GM18507 (cell line): ENCODE measurements around the gene SKA1.

Source experiments
- DNase-seq: peaks from one replicate; pipeline ENCODE4 v3.0.0; 2011; ENCODE audit warnings: low read depth; ENCODE audit not compliant: insufficient read length; ENCODE audit errors: extremely low spot score
- FAIRE-seq: peaks from 2 replicates; lab custom pipeline; 2011; peaks lifted over from hg19 to GRCh38; lab: Jason Lieb, UNC

SKA1 gene, protein sequence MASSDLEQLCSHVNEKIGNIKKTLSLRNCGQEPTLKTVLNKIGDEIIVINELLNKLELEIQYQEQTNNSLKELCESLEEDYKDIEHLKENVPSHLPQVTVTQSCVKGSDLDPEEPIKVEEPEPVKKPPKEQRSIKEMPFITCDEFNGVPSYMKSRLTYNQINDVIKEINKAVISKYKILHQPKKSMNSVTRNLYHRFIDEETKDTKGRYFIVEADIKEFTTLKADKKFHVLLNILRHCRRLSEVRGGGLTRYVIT

DNA sequence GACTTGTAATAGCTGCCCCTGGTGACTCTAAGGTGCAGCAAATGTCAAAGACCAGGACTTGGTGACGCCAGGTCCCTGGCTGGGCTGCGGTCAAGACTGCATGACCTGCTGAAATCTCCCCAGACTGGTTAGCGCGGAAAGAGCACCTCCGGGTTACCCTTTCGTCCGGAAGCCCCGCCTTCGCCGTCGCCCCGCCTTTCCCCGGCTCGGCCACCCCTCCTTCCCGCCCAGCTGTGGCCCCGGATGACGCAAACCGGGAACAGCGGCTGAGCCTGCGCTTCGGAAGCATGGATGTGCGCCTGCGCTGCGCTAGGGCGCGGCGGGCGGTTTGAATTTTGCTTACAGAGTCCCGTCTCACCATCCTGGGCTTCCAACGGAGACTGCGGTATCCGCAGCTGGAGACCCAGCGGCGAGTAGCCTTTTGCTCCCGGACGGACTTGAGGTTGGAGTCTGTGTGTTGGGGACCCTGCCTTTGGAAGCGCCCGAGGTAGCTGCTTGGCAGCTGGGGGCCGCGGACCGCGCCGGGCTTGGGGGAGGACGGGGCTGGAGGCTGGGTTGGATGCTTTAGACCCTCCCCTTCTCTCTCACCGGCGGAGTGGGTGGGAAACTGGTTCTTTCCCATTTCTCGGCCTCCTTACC is at the start of gene SKA1:
Gene SKA1, plus strand, starts transcription at position 294 of the 639 bp plus-strand sequence. CDS start 785 bp downstream, outside the sequence.
- DNase-seq (peak; percentile 96), FAIRE-seq (peak; percentile 98)

DNA sequence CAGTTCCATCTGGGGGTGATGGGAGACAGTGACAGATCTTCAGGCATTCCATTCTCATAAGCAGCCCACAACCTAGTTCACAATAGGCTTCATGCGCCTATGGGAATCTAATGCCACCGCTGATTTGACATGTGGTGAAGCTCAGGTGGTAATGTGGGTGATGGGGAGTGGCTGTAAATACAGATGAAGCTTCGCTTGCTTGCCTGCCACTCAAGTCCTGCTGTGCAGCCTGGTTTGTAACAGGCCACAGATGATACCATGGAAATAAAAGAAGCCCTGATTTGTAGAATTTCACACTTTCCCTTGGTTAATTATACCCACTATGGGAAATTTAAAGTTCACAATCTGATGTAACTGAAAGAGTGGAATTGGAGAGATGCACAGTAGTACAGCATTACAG is 46.9 kb upstream of the SKA1 start:
- FAIRE-seq = no peak
- DNase-seq = no peak

DNA sequence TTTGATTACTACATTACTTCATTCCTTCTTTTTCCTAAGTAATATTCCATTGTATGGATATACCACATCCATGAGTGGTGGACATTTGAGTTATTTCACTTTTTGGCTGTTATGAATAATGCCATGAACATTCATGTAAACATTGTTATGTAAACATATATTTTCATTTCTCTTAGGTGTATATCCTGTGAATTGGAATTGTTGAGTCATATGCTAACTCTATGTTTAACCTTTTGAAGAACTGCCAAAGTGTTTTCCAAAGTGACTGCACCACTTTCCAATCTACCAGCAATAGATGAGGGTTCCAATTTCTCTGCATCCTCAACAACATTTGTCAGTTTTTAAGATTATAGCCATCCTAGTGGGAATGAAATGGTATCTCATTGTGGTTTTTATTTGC is 44.7 kb upstream of the SKA1 start:
- DNase-seq (no peak), FAIRE-seq (no peak)

DNA sequence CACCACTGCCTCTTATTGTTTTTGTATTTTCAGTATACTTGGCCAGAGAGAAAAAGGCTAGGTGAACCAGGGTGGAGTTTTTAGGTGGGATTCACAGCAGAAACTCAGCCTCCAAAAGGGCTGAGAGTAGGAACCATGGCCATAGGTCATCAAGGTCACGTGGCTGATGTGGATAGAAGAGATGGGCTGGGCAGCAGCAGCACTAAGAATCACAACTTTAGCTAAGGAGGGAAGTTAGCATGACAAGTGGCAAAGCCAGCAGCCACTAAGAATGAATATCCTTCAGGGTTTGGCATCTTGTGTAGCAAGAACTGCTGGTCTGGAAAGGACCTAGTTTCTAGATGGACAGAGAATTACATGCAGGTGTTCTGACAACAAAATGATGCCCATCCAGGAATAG is 43.2 kb upstream of the SKA1 start:
- FAIRE-seq = peak; percentile 36
- DNase-seq = no peak

DNA sequence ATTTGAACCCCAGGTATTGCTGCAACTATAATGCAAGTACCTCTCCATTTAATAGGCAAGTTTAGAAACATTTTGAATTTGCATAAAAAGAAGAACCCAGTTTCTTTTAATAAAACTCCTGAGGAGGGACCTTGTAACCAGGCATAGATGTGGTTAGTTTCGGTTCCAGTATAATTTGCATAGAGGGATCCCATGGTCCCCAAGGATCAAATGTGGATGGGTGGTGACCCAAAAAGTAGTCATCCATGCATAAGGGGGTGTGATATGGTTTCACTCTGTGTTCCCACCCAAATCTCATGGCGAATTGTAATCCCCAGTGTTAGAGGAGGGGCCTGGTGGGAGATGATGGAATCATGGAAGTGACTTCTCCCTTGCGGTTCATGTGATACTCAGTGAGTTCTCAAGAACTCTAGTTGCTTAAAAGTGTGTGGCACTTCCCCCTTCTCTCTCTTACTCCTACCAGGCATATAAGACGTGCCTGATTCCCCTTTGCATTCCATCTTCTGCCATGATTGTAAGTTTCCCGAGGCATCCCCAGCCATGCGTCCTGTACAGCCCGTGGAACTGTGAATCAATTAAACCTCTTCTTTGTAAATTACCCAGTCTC is 40.2 kb upstream of the SKA1 start:
- FAIRE-seq = peak; percentile 88
- no peak for DNase-seq

DNA sequence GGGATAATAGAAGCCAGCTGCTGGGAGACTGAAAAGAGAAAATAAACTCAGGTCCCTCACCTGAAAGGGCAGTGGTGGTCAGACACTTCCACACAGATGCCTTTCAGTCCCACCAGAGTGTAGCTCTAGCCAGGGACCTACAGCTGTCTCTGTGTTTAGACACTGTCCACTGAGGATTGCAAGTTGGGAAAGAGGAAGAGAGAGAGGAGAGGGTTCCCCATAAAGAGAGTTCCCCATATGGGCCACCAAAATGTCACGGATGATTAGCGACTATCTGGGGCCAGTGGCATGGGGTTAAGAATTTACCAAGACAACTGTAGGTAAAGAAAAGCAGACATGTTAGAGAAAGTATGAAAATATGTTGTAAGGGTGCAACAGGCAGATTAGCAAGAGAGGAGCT is 36.7 kb upstream of the SKA1 start:
- no peak for DNase-seq
- no peak for FAIRE-seq

DNA sequence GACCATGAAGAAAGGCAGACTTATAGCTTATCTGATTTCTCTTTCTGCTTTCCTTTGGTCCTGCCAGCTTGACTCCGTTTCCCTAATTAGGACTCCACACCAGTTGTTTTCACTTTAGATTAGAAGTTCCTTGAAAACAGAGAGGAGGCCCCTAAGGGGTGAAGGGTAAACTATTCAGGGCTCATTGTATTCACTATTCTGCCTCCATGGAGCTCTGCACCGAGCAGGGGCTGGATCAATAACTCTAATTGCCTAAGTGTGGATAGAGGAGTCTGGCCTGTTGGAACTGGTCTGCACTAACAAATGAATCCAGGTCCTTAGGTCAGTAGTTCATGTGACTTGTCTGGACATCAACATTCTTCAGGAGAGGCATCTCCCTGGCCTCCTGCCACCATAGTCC is 36.1 kb upstream of the SKA1 start:
- DNase-seq (no peak), FAIRE-seq (no peak)

DNA sequence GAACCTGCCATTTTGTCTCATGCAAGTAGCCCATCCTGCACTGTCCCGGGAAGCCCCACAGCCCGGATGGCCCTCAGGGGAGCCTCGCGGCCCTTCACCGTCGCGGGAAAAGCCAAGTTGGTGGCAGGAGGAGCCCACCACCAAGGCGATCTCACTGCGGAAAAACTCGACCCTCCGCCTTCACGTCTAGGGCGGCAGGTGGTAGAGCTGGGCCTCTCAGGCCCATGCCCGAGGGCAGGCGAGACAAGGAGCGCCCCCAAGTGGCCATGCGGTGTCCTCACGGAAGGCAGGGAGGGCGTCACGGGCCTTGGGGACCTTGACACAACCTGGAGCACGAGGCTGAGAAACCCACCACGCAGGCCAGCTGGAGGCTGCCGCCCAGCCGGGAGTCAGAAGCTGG is 34.8 kb upstream of the SKA1 start:
- DNase-seq (no peak), FAIRE-seq (no peak)

DNA sequence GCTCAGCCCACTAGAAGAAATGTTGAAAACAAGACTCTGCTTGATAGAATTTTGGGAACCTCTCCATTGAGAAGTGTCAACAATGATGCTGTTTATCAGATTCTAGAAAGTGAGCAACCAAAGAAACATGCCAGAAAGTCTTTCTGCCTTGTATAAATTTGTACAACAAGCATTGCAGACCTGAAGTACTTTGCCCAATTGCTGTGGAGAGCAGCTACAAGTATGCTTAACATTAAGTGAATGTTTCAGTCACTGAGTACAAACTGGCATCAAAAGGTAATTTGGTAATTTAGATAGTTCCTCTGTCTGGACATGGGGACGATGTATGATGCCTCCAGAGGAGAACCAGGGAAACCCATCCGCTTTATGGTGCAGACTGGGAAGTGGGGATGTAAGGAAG is 33.4 kb upstream of the SKA1 start:
- FAIRE-seq (no peak), DNase-seq (no peak)

DNA sequence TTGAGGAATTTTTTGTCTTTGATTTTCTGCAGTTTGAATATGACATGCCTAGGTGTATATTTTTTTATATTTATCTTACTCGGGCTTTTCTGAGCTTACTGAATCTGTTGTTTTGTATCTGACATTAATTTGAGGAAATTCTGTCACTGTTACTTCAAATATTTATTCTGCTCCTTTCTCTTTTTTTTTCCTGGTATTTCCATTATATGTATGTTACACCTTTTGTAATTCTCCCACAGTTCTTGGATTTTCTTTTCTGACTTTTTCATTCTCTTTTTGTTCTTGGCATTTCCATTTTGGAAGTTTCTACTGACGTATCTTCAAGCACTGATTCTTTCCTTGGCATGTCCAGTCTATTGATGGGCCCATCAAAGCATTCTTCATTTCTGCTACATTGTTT is 24.1 kb upstream of the SKA1 start:
- DNase-seq (no peak), FAIRE-seq (no peak)

DNA sequence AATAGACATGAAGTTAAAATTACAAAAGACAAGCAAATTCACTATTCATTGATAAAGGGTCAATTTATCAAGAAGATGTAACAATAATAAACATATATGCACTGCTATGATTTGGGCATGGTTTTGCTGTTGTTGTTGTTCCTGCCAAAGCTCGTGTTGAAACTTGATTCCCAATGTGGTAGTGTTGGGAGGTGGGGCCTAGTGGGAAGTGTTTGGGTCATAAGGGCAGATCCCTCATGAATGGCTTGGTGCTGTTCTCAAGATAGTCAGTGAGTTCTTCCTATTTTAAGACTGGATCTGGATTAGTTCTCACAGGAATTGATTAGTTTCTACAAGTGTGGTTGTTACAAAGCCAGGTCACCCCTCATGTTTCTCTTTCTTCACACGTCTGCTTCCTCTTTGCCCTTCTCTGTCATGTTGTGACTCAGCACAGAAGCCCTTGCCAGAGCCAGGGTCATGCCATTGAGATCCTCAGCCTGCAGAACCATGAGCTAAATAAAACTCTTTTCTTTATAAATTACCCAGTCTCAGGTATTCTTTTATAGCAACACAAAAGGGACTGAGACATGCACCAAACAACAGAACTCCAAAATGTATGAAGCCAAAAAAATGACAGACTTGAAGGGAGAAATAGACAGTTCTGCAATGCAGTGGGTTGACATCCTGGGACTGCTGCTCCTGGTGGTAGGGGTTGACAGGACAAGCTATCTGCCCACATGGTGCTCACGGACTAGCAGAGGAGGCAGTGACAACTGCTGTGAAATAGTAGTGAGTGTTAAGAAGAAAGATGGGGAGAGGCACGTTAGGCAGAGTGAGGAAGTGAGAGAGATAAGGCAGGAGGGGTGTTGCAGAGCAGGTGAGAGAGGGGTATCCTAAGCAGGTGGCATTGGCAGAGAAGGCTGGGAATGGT is 18.6 kb upstream of the SKA1 start:
- FAIRE-seq = peak; percentile 95
- DNase-seq = no peak

DNA sequence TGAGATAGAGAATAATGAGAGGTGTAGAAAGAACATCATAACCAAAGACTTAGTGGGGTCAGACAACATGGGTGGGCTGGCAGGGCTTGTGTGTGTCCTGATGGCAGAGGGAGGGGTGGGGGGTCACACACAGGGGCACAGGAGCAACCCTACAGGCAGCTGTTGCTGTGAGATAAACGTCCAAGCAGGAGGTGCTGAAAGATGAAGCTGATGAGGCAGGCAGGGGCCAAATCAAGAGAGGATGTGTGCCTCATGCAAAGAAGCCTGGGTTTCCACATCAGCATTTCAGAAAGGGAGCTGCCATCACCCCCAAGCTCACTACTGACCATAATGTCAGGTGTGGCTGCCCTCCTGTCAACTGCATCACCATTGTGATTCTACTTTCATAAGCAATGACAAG is 16.0 kb upstream of the SKA1 start:
- FAIRE-seq (no peak), DNase-seq (no peak)

DNA sequence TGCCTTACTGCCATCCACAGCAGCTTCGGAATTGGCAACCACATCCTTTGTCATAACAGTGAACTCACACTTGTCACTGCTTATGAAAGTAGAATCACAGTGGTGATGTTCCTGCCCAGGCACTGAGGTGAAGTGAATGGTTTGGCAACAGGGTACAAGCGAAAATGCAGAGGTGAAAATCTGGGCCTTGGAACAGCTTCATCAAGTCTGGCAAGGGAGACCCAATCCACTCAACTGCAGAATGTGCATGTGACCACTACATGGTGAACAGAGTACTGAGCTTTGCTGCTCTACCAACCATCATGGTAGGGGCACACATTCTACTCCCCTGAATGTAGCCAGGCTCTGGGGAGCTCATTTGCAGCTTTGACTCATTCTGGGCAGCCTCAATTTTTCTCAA is 15.0 kb upstream of the SKA1 start:
- no peak for FAIRE-seq
- DNase-seq = no peak

DNA sequence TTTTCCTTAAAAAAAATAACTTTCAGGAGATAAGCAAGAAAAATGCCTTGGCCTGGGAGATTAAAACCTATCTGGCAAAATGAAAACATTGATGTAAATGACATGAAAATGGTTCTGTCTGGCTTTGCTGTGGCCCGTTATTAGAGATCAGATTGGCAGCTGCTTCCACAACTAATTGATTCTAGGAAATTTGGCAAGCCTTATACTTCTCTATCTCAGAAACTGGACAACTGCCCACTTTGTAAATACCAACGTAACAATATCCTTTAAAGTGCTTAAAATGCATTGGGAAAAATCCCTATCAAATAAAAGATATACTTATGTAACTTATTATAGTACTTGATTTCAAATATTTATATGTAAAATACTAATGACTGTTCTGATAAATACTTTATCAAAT is 14.2 kb upstream of the SKA1 start:
- DNase-seq = no peak
- no peak for FAIRE-seq

DNA sequence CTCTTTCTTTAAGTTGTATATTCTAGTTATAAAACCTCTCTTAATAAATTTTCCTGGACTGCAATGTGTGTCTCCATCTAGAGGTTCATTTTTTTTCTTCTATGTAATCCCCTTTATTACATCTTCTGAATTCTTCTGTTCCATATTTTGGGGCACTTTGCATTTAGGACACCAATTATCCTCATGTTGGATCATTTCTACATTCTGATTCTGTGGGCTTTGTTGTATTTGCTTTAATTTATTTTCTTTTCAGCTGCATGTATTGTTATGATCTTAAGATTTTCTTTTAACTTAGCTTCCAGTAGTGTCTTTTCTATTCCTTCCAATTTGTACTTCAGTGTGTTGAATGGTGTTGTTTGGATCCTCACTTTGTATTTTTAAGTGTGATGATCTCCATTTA is 5.2 kb upstream of the SKA1 start:
- no peak for DNase-seq
- FAIRE-seq = no peak

DNA sequence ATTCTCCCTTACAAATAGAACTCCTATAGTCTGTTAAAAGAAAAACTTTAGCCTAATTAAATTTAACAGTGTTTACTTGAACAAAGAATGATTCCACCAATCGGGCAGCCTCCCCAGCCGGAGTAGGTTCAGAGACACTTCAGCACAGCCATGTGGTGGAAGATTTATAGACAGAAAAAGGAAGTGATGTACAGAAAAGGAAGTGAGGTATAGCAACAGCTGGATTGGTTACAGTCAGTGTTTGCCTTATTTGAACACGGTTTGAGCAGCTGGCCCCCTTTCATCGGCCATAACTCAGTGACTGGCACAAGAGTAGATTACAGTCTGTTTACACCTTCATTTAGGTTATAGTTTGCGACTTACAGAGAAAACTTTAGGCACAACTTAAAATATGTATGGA is 2.1 kb upstream of the SKA1 start:
- DNase-seq (no peak), FAIRE-seq (peak; percentile 35)

DNA sequence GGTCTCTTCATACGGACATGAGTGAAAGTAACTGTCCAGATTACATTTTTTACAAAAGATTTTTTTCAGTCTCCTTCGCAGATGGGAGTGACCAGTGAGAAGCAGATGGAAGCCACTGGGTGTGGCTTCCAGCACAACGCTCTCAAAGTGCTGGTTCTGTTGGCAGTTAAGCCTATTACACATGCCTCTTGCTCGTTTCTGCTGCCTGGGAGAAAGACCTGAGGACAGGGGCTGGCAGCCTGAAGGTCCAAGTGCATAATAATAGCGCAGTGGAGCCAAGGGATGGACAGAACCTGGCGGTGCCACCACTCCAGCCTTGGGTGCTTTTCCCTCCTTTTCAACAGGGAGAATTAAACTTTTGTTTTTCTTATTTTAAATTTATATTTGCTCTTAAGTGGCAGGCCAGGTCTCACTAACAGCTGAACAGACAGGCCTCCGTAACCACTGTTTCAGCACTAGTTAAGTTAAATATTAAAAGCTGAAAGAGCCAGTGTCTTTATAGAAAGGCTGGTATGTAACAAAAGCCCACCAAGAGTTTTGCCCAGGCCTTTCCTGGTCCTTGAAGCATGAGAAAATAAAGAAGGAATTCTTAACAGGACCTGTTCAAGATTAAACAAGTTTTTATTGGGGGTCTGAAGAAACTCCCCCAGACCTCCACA is 1.2 kb upstream of the SKA1 start:
- no peak for FAIRE-seq
- no peak for DNase-seq

DNA sequence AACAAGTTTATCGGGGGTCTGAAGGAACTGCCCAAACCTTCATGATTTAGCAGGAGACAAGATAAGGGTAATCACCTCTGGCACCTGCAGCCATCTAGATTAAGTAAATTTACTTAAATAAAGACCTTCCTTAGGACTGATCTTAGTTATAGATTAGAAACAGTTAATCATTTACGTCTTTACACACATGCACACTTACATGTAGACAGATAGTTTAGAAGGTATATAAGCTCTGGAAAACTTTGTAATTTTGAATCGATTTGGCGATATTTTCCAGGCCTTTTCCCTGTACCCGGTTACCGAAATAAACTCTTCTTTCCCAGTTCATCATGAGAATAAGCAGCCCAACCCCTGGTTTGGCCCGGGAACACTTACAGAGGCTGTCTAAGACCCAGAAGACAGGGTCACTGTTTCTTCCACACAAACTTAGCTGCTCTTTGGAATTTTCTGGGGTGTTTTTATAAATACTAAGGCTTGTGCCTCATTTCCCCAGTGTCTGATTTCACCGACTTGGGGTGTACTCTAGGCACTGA is 560 bp upstream of the SKA1 start:
- FAIRE-seq (no peak), DNase-seq (no peak)

DNA sequence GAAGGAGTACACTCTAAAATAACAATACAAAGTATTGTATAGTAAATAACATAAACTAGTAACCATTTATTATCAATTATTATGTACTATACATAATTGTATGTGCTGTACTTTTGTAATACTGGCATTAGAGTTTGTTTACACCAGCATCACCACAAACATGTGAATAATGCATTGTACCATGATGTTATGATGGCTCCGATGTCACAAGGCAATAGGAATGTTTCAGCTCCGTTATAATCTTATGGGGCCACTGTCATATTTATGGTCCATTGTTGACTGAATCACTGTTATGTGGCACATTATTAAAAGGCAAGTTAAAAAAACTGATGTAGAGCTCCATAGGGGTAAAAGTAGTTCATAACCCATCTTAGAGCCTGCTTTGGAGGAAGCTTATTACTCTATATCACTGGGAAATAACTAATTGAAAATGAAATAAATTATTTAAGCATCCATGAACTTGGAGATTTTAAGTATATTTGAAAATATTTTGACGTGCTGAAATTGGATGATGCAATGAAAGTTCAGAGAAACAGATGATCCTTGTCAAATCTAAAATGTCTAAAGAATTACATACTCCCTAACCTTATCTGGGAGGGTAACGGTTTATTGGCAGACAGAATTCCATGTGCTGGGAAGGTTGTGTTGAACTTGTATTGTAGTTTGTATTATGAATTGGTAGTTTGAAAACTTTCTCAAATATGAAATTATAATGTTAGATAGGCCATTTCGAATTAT is 2.4 kb downstream of the SKA1 start:
- FAIRE-seq = no peak
- DNase-seq = no peak
